MM.1S (cell line): ENCODE data around the gene GPR137.

ENCODE experiments used
- CTCF ChIP-seq: fragments of 300-600 bp; sonication (generic); IDR thresholded peaks from 2 replicates; pipeline ENCODE4 v1.5.1; 2016; ENCODE audit warnings: antibody characterized with exemption, low read length, mixed read lengths
- EZH2 ChIP-seq: fragments of 300-600 bp; sonication (generic); optimal IDR thresholded peaks from 2 replicates; pipeline ENCODE3; 2017; ENCODE audit warnings: low read depth, mild to moderate bottlenecking, antibody characterized with exemption, low read length, mixed read lengths

DNA sequence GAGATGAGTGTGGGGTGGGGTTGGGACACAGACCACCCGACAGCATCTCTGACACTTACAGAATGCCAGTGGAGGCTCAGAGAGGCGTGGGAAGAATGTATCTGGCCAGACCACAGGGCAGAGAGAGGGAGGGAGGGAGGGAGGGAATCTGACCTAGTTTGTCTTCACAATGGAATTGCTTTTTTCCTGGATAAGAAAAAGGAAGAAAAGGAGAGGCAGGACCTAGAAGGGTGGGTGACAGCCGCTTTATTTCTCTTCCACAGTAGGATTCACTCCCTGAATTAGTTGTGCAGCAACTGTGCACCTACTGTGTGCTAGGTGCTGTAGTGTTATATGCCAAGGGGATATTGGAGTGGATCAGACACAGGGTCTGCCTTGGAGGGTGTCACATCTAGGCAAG lies 9.1 kb downstream of the GPR137 start:
- TF ChIP-seq CTCF (no peak), EZH2 (no peak)
